Karpas-422 (cell line): ENCODE measurements around the gene PSMB10. TPM values are rescaled to one million over a fixed set of nuclear protein-coding genes. Genes with fewer than 3 reads are reported as not detected.
"Not testable (repeated sequence)": the region's sequence is repeated elsewhere in the genome, so short reads cannot be mapped to it uniquely, and the experiment has no call there.

Source experiments
- DNase-seq: peaks from one replicate; pipeline ENCODE4 v3.0.0-alpha.2; 2015
- H2AFZ ChIP-seq: fragments of 200-600 bp; sonication (generic); 2 replicates; pipeline ENCODE4 v1.6.1; 2014; ENCODE audit warnings: antibody characterized with exemption, low read length, mixed read lengths
- H3K27ac ChIP-seq: fragments of 200-600 bp; sonication (generic); 2 replicates; pipeline ENCODE4 v1.5.1; 2014; ENCODE audit warnings: mild to moderate bottlenecking, low read length, moderate library complexity
- H3K27me3 ChIP-seq: fragments of 200-600 bp; sonication (generic); 2 replicates; pipeline ENCODE4 v1.6.1; 2014; ENCODE audit warnings: low read length, mixed read lengths
- H3K36me3 ChIP-seq: fragments of 200-600 bp; sonication (generic); 2 replicates; pipeline ENCODE4 v1.6.1; 2014; ENCODE audit warnings: low read length, mixed read lengths; ENCODE audit not compliant: insufficient read depth
- H3K4me1 ChIP-seq: fragments of 200-600 bp; sonication (generic); 2 replicates; pipeline ENCODE4 v1.6.1; 2014; ENCODE audit warnings: mild to moderate bottlenecking, low read length, mixed read lengths
- H3K4me2 ChIP-seq: fragments of 200-600 bp; sonication (generic); 2 replicates; pipeline ENCODE4 v1.6.1; 2014; ENCODE audit warnings: low read length, low read depth, mild to moderate bottlenecking; ENCODE audit not compliant: poor library complexity, severe bottlenecking
- H3K4me3 ChIP-seq: fragments of 200-600 bp; sonication (generic); 2 replicates; pipeline ENCODE4 v1.5.1; 2014; ENCODE audit warnings: mild to moderate bottlenecking, antibody characterized with exemption, low read length, mixed read lengths
- H3K79me2 ChIP-seq: fragments of 200-600 bp; sonication (generic); 2 replicates; pipeline ENCODE4 v1.6.1; 2014; ENCODE audit warnings: mild to moderate bottlenecking, low read length, mixed read lengths
- H3K9ac ChIP-seq: fragments of 200-600 bp; sonication (generic); 2 replicates; pipeline ENCODE4 v1.6.0; 2014; ENCODE audit warnings: low read length
- H3K9me2 ChIP-seq: fragments of 200-600 bp; sonication (generic), shearing (Covaris generic); replicated peaks from 2 replicates; pipeline ENCODE4 v1.6.0; 2014; ENCODE audit warnings: mild to moderate bottlenecking, low read length, moderate library complexity; ENCODE audit not compliant: insufficient read depth
- H3K9me3 ChIP-seq: fragments of 300-700, 200-600 bp; sonication (generic); 2 replicates; pipeline ENCODE4 v1.6.1; 2014; ENCODE audit warnings: low read length, mixed read lengths
- H4K20me1 ChIP-seq: fragments of 200-600 bp; sonication (generic); 2 replicates; pipeline ENCODE4 v1.6.1; 2014; ENCODE audit warnings: mild to moderate bottlenecking, antibody characterized with exemption, low read length, low read depth; ENCODE audit not compliant: insufficient read depth
- total RNA-seq: library from RNA; depleted of rRNA; stranded (reverse); fragments of >200 nt; shearing (Covaris generic); gene quantifications from 2 replicates; pipeline ENCODE4 v1.2.3, GENCODE V29; 2014; ENCODE audit warnings: low replicate concordance

The PSMB10 gene
- total RNA-seq, 1 experiment from 2014 or later = 92.4 TPM

DNA sequence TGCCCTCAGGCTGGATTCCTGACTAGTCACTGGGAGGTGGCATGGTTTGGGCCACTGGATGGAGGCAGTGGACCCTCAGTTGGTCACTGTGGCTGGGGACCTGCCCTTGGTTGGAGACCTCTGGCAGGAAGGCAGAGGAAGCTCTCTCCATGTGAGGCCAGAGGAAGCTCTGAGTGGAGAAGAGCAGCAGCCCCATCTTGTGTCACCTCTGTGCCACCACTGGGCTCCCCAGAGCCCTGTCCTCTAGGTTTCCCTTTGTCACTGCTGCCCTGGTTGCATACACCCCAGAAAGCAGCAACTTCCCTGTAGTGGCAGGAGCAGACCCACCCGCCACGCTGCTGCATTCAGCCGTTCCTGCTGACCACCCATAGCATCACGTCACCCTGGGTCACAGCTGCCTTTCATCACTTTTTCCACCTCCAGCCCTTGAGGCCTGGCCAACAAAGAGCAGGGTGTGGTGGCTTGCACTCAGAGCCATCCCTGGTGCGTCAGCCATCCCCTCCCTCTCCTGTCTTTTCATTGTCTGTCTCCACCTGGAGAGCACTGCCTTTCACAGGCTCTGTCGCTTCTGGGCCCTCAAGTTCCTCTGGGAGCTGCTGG, 16.9 kb downstream of the PSMB10 start:
- DNase-seq = peak; percentile 67
- H3K9me2 ChIP-seq = no peaks in the 10 kb centered on the region
- H2AFZ ChIP-seq = no peak overlapping the region
- no peak overlapping the region for H3K9ac ChIP-seq
- no peak overlapping the region for H3K4me3 ChIP-seq
- H3K4me1 ChIP-seq = no peaks in the 10 kb centered on the region
- no peaks in the 10 kb centered on the region for H3K9me3 ChIP-seq
- H4K20me1 ChIP-seq = no peaks in the 10 kb centered on the region
- H3K36me3 ChIP-seq = no peaks in the 10 kb centered on the region
- H3K27me3 ChIP-seq = no peaks in the 10 kb centered on the region
- no peak overlapping the region for H3K27ac ChIP-seq
- H3K4me2 ChIP-seq = no peak overlapping the region
- H3K79me2 ChIP-seq = peaks cover 15% of the 10 kb centered on the region; the same call in 1 of the 2 replicates

DNA sequence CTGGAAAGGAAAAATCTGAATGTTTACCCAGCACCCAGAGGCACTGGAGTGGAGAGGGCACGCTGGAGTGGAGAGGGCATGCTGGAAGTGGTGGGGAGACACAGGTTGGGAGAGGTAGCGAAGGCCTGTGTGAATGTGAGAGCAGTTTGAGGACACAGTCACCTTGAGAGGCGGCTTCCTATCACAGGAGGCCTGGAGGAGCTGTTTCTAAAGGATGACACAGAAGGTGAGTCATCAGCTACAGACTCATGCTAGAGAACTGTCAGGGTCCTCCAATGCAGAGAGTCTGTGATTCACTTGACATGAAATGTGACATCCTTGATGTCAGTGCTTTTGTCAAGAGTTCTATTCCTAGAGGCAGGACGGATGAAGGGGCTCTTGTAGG, 18.8 kb downstream of the PSMB10 start:
- Histone ChIP-seq H3K36me3 (no peaks in the 10 kb centered on the region), H3K79me2 (peaks cover 15% of the 10 kb centered on the region; the same call in 1 of the 2 replicates), H3K4me3 (no peak overlapping the region), H2AFZ (no peak overlapping the region), H3K9me2 (no peaks in the 10 kb centered on the region), H3K9me3 (no peaks in the 10 kb centered on the region), H3K27me3 (no peaks in the 10 kb centered on the region), H3K27ac (no peak overlapping the region), H3K4me2 (no peak overlapping the region), H4K20me1 (no peaks in the 10 kb centered on the region), H3K4me1 (no peaks in the 10 kb centered on the region), H3K9ac (no peak overlapping the region)
- no peak for DNase-seq

DNA sequence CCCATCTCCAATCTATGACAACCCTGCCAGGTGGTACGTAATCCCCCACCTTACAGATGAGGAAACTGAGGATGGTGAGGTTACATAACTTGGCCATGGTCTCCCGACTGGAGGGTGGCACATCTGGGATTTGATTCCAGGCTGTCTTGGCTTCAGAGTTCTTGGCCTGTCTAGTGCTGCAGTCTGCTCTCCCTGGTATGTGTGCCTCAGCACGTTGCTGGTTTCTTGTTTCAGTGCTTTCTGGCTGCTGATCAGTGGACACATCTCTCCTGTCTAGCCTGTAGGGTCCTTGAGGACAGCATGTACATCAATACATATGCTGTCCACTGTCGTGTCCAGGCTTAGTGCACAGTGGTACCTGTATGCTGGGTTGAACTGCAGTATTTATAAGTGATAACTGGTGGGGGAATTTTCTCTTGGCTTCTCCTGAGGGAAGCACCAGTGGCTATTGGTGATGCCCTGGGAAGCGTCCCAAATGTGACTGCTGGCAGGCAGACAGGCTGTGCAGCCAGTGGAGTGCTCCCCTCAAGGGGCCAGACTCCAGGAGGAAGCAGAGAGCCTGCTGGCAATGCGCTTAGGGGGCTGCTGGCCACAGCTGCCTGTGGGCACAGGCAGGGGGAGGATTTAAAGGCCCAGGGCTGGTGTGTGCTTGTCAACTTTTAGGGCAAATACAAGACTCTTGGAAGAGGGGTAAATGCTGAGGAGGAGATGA, 19.4 kb downstream of the PSMB10 start:
- Histone ChIP-seq H3K9me3 (no peaks in the 10 kb centered on the region), H3K9ac (no peak overlapping the region), H3K27me3 (no peaks in the 10 kb centered on the region), H2AFZ (no peak overlapping the region), H3K4me2 (no peak overlapping the region), H3K27ac (no peak overlapping the region), H3K4me3 (no peak overlapping the region), H3K79me2 (peaks cover 15% of the 10 kb centered on the region; the same call in 1 of the 2 replicates), H3K9me2 (no peaks in the 10 kb centered on the region), H3K36me3 (no peaks in the 10 kb centered on the region), H3K4me1 (no peaks in the 10 kb centered on the region), H4K20me1 (no peaks in the 10 kb centered on the region)
- DNase-seq = no peak

DNA sequence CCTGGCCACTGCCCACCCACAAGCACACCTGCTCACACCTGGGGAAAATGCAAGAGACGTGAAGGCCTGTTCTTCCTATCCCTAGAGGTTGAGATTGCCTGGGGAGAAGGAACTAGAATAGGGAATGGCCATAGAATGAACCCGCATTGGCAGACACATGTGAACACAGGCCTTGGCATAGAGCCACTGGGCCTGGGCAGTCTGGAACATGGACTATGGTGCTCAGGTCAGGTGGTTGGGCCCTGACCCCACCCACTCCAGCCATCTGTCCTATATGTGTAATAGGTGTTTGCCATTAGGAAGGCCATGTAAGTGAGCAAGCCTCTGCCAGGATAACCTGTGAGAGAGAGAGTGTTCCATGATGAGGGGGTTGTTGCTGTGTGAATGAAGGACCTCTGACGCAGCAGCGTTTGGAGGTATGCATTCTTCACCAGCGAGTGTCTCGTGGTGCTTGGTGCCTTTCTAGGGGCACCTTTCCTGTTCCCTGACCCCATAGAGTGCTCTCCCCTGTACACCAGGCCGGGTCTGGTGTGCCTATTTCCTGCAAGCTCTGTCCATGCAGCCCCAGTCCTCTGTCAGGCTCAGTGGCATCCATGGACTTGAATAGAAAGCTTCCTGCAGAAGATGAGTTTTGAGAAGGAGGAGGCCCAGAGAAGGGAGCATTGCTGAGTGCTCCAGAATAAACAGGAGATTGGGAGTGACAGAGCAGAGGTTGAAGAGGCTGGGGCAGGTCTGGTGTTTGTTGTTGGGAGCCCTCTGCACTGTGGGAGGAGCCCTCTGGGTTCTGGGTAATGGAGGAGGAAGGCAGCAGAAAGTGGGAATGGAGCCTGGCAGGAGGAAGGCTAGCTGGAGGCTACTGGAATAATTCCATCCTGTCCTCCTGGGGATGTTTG, 20.6 kb downstream of the PSMB10 start:
- H3K4me2 ChIP-seq = no peak overlapping the region
- H3K9me3 ChIP-seq = no peaks in the 10 kb centered on the region
- H3K9me2 ChIP-seq = no peaks in the 10 kb centered on the region
- no peaks in the 10 kb centered on the region for H3K27me3 ChIP-seq
- no peak overlapping the region for H3K27ac ChIP-seq
- H2AFZ ChIP-seq = no peak overlapping the region
- no peaks in the 10 kb centered on the region for H3K4me1 ChIP-seq
- no peaks in the 10 kb centered on the region for H3K36me3 ChIP-seq
- no peak overlapping the region for H3K4me3 ChIP-seq
- peaks cover 19% of the 10 kb centered on the region; the same call in 1 of the 2 replicates for H3K79me2 ChIP-seq
- DNase-seq = no peak
- H4K20me1 ChIP-seq = no peaks in the 10 kb centered on the region
- no peak overlapping the region for H3K9ac ChIP-seq

DNA sequence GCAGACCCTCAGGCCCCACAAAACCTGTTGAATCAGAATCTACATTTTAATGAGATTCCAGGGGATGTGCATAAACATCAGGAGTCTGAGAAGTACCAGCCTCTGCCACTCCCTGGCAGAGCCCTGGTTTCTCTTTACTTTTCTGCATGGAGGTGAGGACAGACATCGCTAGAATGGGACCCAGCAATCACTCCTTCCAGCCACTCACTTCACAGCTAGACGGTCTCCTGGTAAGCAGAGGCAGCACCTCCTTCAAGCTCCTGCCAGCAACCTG, 21.2 kb downstream of the PSMB10 start:
- DNase-seq, H4K20me1 ChIP-seq, H3K9me3 ChIP-seq, H3K4me2 ChIP-seq, H3K27ac ChIP-seq, H2AFZ ChIP-seq, H3K9me2 ChIP-seq, H3K9ac ChIP-seq, H3K27me3 ChIP-seq, H3K36me3 ChIP-seq, H3K4me1 ChIP-seq, H3K4me3 ChIP-seq: not testable (repeated sequence)
- H3K79me2 ChIP-seq = peaks cover 16% of the 10 kb centered on the region; the same call in 1 of the 2 replicates

DNA sequence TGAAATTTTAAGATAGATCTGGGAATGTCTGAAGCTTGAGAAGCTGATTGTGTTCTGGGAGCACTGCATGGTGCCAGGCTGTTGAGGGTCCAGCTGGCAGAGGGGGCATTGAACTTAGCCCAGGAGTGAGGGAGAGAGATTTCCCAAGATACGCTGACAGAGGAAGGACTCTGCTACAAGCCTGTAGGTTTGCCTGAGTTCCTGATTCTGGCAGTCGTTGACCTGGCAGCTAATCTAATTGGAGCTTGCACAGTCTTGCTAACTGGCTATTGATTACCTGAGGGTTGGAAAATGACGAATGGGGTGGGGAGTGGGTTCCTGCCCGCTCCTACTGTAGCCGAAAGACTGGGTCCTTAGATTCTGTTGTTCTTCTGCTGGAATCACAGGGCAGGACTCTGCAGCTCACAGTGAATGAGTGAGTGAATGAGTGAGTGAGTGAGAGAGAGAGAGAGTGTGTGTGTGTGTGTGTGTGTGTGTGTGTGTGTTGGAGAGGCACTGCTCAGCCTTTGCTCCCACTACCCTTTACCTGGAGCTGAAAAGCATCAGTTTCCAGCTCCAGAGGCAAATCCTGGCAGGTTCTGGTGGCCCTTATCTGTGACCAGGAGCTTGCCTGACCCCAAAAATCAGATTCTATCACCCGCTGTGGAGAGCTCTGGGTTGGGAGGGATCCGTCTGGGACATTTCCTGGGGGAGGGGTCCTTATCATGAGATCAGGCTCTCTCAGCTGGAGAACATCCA, 21.7 kb downstream of the PSMB10 start:
- no peaks in the 10 kb centered on the region for H4K20me1 ChIP-seq
- H3K9me2 ChIP-seq = no peaks in the 10 kb centered on the region
- DNase-seq = no peak
- no peak overlapping the region for H3K4me3 ChIP-seq
- H2AFZ ChIP-seq = no peak overlapping the region
- H3K4me1 ChIP-seq = peaks cover 3% of the 10 kb centered on the region
- no peaks in the 10 kb centered on the region for H3K36me3 ChIP-seq
- H3K9me3 ChIP-seq = no peaks in the 10 kb centered on the region
- H3K4me2 ChIP-seq = no peak overlapping the region
- no peak overlapping the region for H3K9ac ChIP-seq
- peaks cover 14% of the 10 kb centered on the region; the same call in 1 of the 2 replicates for H3K79me2 ChIP-seq
- H3K27ac ChIP-seq = no peak overlapping the region
- H3K27me3 ChIP-seq = no peaks in the 10 kb centered on the region

DNA sequence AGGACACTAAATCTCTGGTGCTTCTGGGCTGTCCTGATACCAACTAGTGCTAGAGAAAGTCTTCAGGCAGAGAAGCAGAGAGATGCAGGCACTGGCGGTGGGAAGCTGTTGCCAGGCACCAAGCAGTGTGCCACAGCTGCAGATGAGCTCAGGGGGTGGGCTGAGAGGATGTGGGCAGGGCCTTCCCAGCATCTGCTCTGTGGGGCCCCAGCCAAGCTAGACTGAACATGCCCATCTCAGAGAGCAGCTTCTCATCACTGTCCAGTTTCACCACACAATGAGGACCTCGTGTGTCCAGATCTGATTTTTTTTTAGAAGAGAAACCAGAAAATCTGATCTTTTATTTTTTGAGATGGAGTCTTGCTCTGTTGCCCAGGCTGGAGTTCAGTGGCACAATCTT, 26.5 kb downstream of the PSMB10 start:
- no peaks in the 10 kb centered on the region for H4K20me1 ChIP-seq
- H3K4me3 ChIP-seq = no peak overlapping the region
- H3K27me3 ChIP-seq = no peaks in the 10 kb centered on the region
- H2AFZ ChIP-seq = no peak overlapping the region
- no peak overlapping the region for H3K9ac ChIP-seq
- peaks cover 4% of the 10 kb centered on the region; the same call in 1 of the 2 replicates for H3K79me2 ChIP-seq
- no peak overlapping the region for H3K27ac ChIP-seq
- H3K4me1 ChIP-seq = peaks cover 8% of the 10 kb centered on the region
- H3K9me2 ChIP-seq = no peaks in the 10 kb centered on the region
- H3K9me3 ChIP-seq = no peaks in the 10 kb centered on the region
- no peak for DNase-seq
- no peak overlapping the region for H3K4me2 ChIP-seq
- no peaks in the 10 kb centered on the region for H3K36me3 ChIP-seq
